BE2C (cell line): Measurements from ENCODE around the gene CABLES1.

ENCODE experiments used
- DNase-seq: peaks from one replicate; pipeline ENCODE4 v3.0.0-alpha.2; 2020
- H3K27me3 ChIP-seq: fragments of 250-450 bp; sonication (Bioruptor Pico); 2 replicates; pipeline ENCODE4 v1.5.1; 2020; ENCODE audit warnings: mild to moderate bottlenecking
- H3K36me3 ChIP-seq: fragments of 250-450 bp; sonication (Bioruptor Pico); 2 replicates; pipeline ENCODE4 v1.5.1; 2020; ENCODE audit warnings: mild to moderate bottlenecking
- H3K4me1 ChIP-seq: fragments of 250-450 bp; sonication (Bioruptor Pico); 2 replicates; pipeline ENCODE4 v1.5.1; 2020
- H3K4me3 ChIP-seq: 2 replicates; pipeline ENCODE4 v1.5.1; 2011; ENCODE audit warnings: low read depth, low read length
- H3K9me3 ChIP-seq: fragments of 250-450 bp; sonication (Bioruptor Pico); 2 replicates; pipeline ENCODE4 v1.5.1; 2020
- CTCF ChIP-seq: IDR thresholded peaks from 2 replicates; pipeline ENCODE4 v1.5.1; 2012; ENCODE audit warnings: mild to moderate bottlenecking, low read depth, low read length

CABLES1 gene

GRCh38 chr18:23274638-23275482 is 139.6 kb downstream of the CABLES1 start:
- Histone ChIP-seq H3K4me1 (no peaks in the 10 kb centered on the region), H3K9me3 (no peaks in the 10 kb centered on the region), H3K36me3 (no peaks in the 10 kb centered on the region), H3K4me3 (no peak overlapping the region), H3K27me3 (no peaks in the 10 kb centered on the region)
- TF ChIP-seq CTCF: no peak
- DNase-seq: no peak

GRCh38 chr18:23276451-23276850 is 141.2 kb downstream of the CABLES1 start:
- Histone ChIP-seq H3K9me3 (no peaks in the 10 kb centered on the region), H3K27me3 (no peaks in the 10 kb centered on the region), H3K4me1 (no peaks in the 10 kb centered on the region), H3K4me3 (no peak overlapping the region), H3K36me3 (no peaks in the 10 kb centered on the region)
- DNase-seq: no peak
- TF ChIP-seq CTCF: no peak

GRCh38 chr18:23277399-23277798 is 142.1 kb downstream of the CABLES1 start:
- DNase-seq: no peak
- Histone ChIP-seq H3K4me3 (no peak overlapping the region), H3K27me3 (no peaks in the 10 kb centered on the region), H3K36me3 (no peaks in the 10 kb centered on the region), H3K9me3 (no peaks in the 10 kb centered on the region), H3K4me1 (no peaks in the 10 kb centered on the region)
- TF ChIP-seq CTCF: no peak

GRCh38 chr18:23279931-23280330 is 144.6 kb downstream of the CABLES1 start:
- H3K27me3 ChIP-seq: no peaks in the 10 kb centered on the region
- no peak for DNase-seq
- no peak for TF ChIP-seq CTCF
- H3K36me3 ChIP-seq: no peaks in the 10 kb centered on the region
- no peaks in the 10 kb centered on the region for H3K4me1 ChIP-seq
- no peak overlapping the region for H3K4me3 ChIP-seq
- no peaks in the 10 kb centered on the region for H3K9me3 ChIP-seq

GRCh38 chr18:23280844-23281243 is 145.6 kb downstream of the CABLES1 start:
- Histone ChIP-seq H3K27me3 (no peaks in the 10 kb centered on the region), H3K4me3 (no peak overlapping the region), H3K36me3 (no peaks in the 10 kb centered on the region), H3K9me3 (no peaks in the 10 kb centered on the region), H3K4me1 (no peaks in the 10 kb centered on the region)
- no peak for DNase-seq
- TF ChIP-seq CTCF: no peak

GRCh38 chr18:23281626-23282436 is 146.5 kb downstream of the CABLES1 start:
- no peak overlapping the region for H3K4me3 ChIP-seq
- no peak for TF ChIP-seq CTCF
- no peaks in the 10 kb centered on the region for H3K27me3 ChIP-seq
- H3K4me1 ChIP-seq: no peaks in the 10 kb centered on the region
- no peaks in the 10 kb centered on the region for H3K36me3 ChIP-seq
- DNase-seq: no peak
- H3K9me3 ChIP-seq: no peaks in the 10 kb centered on the region
